ENCODE results near the gene C20orf141. TPM values are rescaled to one million over a fixed set of nuclear protein-coding genes. Genes with fewer than 3 reads are reported as not detected.

The C20orf141 gene
- total RNA-seq, 2 experiments from 2014 or later: not detected

DNA sequence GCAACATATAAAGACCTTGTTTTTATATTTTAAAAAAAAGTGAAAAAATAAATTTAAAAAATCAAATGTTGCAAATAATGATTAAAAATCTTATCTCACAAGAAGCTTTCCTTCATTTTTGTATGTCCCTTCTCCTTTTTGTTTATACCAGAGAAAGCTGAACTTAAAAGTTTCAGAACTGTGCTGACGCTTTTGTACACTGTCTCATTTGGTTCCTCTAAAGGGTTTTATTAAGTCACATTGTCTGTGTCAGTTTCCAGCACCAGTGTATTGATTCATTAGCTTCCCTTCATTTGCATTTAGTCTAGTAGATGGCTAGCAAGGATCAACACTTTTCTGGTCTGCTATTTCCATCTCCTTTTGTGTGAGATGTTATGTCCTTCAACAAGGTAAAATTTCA is 19.0 kb downstream of the C20orf141 start:
- POLR2A ChIA-PET: no interaction called here
- H3K9me3 Mint-ChIP-seq: no peaks in the 10 kb centered on the region
- no peak for DNase-seq
- no peak overlapping the region for H3K27ac Mint-ChIP-seq
- no peak overlapping the region for H3K4me3 Mint-ChIP-seq
- intact Hi-C loops (cut with micrococcal nuclease): no loop called here
- CTCF ChIA-PET: interaction anchor here (1.2 to 2.0 kb wide), 2 partner anchors 18 to 82 kb away, joined by 3 to 5 read pairs; no protein-coding TSS in a partner anchor
- no peaks in the 10 kb centered on the region for H3K27me3 Mint-ChIP-seq
- H3K4me1 Mint-ChIP-seq (ENCODE audit: low read depth): peaks cover 8% of the 10 kb centered on the region
- peaks cover 12% of the 10 kb centered on the region for H3K36me3 Mint-ChIP-seq

DNA sequence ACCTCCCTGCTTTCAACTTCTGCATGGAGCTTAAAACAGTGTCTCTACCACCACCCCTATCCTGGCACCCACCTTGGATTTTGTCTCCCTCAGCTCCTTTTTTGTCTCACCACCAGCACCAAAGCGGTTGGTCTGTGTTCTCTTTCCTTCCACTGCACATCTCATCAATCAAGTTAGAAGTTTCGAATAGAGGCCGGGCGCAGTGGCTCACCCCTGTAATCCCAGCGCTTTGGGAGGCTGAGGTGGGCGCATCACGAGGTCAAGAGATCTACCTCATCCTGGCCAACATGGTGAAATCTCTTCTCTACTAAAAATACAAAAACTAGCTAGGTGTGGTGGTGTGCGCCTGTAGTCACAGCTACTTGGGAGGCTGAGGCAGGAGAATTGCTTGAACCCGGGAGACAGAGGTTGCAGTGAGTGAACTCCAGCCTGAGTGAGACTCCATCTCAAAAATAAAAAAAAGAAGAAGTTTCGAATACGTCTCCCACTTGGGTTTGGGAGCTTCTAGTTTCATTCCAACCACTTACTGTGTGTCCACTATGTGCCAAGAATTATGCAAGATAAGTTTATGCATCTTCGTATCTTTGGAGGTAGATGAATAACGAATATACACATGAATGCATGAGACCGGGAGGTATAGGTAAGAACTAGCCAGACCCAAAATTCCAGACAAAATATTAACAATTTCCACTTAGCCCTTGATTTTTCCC is 19.8 kb downstream of the C20orf141 start:
- CTCF ChIA-PET: interaction anchor here (1.2 to 2.0 kb wide), 2 partner anchors 17 to 83 kb away, joined by 3 to 5 read pairs; no protein-coding TSS in a partner anchor
- intact Hi-C loops (cut with micrococcal nuclease): no loop called here
- no peak for DNase-seq
- H3K36me3 Mint-ChIP-seq: peaks cover 12% of the 10 kb centered on the region
- H3K27ac Mint-ChIP-seq: no peak overlapping the region
- no peaks in the 10 kb centered on the region for H3K27me3 Mint-ChIP-seq
- no peak overlapping the region for H3K4me3 Mint-ChIP-seq
- H3K4me1 Mint-ChIP-seq (ENCODE audit: low read depth): peaks cover 14% of the 10 kb centered on the region
- POLR2A ChIA-PET: no interaction called here
- no peaks in the 10 kb centered on the region for H3K9me3 Mint-ChIP-seq

DNA sequence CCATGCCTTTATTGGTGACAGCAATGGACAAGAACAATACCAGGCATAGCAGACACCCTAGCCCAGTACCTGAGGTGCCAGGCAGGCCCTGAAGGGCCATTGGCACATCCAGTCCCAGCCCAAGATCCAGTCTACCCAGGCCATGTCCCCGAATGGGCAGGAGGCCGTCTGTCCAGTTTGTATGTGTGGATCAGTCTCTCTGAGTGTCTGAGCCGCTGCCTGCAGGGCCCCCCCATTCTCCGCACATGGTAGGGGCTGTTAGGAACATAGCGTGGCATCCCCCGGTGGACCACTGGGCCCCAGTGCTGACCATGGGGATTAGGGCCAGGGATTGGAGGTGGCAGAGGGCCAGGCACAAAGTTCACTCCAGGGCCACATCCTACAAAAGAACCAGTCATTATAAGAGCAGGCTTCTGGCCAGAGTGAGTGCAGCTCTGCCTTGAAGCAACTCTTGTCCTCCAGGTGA is 20.6 kb downstream of the C20orf141 start:
- ChIA-PET CTCF (no interaction called here), POLR2A (no interaction called here)
- Mint-ChIP-seq H3K27me3 (no peaks in the 10 kb centered on the region), H3K36me3 (peaks cover 12% of the 10 kb centered on the region), H3K27ac (no peak overlapping the region), H3K9me3 (no peaks in the 10 kb centered on the region), H3K4me3 (no peak overlapping the region), H3K4me1 (ENCODE audit: low read depth) (peaks cover 16% of the 10 kb centered on the region)
- intact Hi-C loops (cut with micrococcal nuclease): no loop called here
- DNase-seq: no peak

DNA sequence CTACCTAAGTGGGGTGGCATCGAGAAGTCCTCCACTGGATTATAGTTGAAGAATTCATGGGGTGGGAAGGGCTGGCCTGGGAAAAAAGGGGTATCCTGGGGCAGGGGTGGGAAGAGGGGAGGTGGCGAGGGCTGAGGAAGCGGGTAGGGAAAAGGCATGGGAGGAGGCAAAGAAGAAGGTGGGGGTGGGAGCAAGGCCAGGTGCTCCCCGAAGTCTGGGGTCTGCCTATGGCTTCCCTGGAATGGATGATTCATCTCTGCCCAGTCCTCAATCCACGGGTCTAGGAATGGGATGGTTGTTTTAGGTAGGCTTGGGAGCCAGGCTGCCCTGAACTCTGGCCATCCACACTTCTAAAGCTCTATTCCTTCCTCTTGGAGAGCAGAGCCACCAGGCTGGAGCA is 21.2 kb downstream of the C20orf141 start:
- no peak for DNase-seq
- Mint-ChIP-seq H3K9me3 (no peaks in the 10 kb centered on the region), H3K4me1 (ENCODE audit: low read depth) (peaks cover 16% of the 10 kb centered on the region), H3K4me3 (no peak overlapping the region), H3K27me3 (no peaks in the 10 kb centered on the region), H3K27ac (no peak overlapping the region), H3K36me3 (peaks cover 12% of the 10 kb centered on the region)
- intact Hi-C loops (cut with micrococcal nuclease): no loop called here
- POLR2A ChIA-PET: interaction anchor here (0.6 kb wide), 1 partner anchor 13 kb away, joined by 5 read pairs; no protein-coding TSS in a partner anchor
- CTCF ChIA-PET: no interaction called here

DNA sequence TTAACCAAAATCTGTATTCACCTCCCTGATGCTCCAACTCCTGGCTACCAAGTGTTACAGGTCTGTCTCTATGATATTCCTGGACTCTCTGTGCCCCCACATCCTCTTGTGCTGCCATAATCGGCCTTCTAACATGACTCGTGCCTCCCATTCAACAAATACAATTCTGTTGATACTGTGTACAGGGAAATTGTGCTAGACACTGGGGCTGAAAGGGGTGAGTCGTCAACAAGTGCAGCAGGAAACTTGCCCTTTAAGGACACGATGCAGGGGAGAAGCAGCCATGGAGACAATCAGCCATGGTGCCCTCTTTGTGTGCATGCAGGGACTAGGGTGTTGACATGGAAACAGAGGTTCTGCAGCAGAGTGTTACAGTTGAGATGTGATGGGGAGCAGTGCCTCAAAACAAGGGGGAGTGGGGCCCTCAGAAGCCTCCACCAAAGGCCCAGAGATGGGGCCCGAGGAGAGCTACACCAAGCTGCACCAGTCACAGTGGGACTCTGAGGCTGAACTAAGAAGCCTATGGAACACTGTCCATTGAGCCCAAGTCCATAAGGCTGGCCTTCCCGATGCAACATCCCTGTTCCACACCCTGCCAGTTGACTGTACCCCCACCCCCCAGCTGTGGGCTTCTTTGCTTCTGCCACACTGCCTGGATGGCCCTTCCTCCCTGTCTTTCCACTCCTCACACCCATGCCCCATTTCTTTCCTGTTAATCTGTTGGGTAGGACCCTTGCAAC is 22.6 kb downstream of the C20orf141 start:
- intact Hi-C loops (cut with micrococcal nuclease): no loop called here
- Mint-ChIP-seq H3K36me3 (peaks cover 12% of the 10 kb centered on the region), H3K4me3 (no peak overlapping the region), H3K27me3 (no peaks in the 10 kb centered on the region), H3K4me1 (ENCODE audit: low read depth) (peaks cover 17% of the 10 kb centered on the region), H3K9me3 (no peaks in the 10 kb centered on the region), H3K27ac (no peak overlapping the region)
- DNase-seq: no peak
- POLR2A ChIA-PET: interaction anchor here (0.5 kb wide), 1 partner anchor 38 kb away, joined by 3 read pairs; no protein-coding TSS in a partner anchor
- CTCF ChIA-PET: no interaction called here

DNA sequence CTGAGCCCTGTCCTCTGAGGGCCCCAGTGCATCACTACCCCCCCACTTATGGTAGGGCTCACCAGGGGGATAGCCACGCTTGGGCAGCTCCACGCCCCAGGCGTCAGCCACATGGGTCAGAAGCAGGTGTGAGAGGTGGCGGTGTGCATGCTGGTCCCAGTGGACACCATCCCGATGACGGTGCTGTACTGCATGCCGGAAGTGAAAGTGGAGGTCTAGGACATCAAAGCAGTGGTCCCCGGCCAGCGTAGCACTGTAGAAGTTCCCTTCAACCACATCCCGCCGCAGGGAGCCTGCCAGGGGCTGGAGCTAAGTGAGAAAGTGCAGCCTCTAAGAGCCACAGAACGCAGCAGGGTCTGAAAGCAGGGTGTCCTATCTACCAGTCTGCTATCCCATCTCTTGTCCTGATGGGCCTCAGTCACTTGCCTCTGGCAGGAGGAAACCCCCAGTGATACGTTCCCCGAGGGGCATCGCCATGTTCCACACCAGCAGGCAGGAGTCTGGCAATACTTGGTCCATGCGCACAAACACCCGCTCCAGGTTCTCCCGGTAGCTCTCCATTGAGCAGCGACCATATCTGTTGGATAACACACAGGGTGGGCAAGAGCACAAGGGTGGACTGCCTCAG is 23.5 kb downstream of the C20orf141 start:
- intact Hi-C loops (cut with micrococcal nuclease): no loop called here
- POLR2A ChIA-PET: interaction anchor here (0.5 kb wide), 1 partner anchor 39 kb away, joined by 3 read pairs; no protein-coding TSS in a partner anchor

DNA sequence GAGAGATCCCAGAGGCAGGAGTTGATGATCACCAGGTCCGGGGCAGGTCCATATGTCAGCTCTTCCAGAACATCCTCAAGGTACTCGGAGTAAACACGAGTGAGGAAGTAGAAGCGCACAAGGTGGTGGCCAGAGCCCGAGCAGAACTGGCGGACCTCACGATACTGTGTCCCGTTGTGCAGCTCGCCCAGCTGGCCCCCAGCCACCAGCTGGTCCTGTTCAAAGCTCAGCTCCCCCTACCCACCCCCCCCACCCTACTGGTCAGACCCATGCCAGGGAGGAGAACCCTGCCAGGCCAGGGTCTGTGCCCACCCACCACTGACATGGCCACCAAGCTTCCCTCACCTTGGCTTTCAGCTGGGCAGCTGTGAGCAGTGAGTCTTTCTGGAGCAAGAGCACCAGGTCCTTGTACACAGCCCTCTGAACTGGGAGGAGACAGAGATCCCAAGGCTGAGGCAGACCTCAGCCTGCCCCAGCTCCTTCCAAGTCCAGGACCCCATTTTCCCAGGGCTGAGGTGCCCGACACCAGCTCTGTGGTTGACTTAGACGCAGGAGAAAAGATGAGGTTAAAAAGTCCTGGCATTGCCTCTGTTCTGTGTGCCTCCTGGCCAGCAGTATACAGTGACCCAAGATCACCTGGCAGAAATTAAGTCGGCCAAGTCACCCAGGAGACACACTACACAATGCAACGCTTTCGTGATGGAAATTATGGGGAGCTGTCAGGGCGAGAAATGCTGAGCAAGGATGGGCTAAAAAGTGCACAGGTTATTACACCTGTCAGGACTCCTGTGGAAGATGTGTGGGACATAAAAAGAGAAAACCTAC is 24.3 kb downstream of the C20orf141 start:
- Mint-ChIP-seq H3K9me3 (no peaks in the 10 kb centered on the region), H3K36me3 (peaks cover 12% of the 10 kb centered on the region), H3K4me3 (peak overlapping the region; percentile 60), H3K4me1 (ENCODE audit: low read depth) (peaks cover 24% of the 10 kb centered on the region), H3K27ac (peak overlapping the region; percentile 59), H3K27me3 (no peaks in the 10 kb centered on the region)
- DNase-seq: no peak
- POLR2A ChIA-PET: interaction anchor here (2.2 kb wide), 1 partner anchor 7 kb away, joined by 4 read pairs; no protein-coding TSS in a partner anchor
- intact Hi-C loops (cut with micrococcal nuclease): no loop called here
- CTCF ChIA-PET: interaction anchor here (0.6 kb wide), 1 partner anchor 165 kb away, joined by 3 read pairs; no protein-coding TSS in a partner anchor

More for the DNA sequence above, 23.5 kb downstream of the C20orf141 start:
- H3K27ac Mint-ChIP-seq: no peak overlapping the region
- H3K4me3 Mint-ChIP-seq: no peak overlapping the region
- H3K4me1 Mint-ChIP-seq (ENCODE audit: low read depth): peaks cover 17% of the 10 kb centered on the region
- no peak for DNase-seq
- CTCF ChIA-PET: interaction anchor here (0.6 kb wide), 1 partner anchor 165 kb away, joined by 3 read pairs; no protein-coding TSS in a partner anchor
- H3K27me3 Mint-ChIP-seq: no peaks in the 10 kb centered on the region
- peaks cover 12% of the 10 kb centered on the region for H3K36me3 Mint-ChIP-seq
- no peaks in the 10 kb centered on the region for H3K9me3 Mint-ChIP-seq

DNA sequence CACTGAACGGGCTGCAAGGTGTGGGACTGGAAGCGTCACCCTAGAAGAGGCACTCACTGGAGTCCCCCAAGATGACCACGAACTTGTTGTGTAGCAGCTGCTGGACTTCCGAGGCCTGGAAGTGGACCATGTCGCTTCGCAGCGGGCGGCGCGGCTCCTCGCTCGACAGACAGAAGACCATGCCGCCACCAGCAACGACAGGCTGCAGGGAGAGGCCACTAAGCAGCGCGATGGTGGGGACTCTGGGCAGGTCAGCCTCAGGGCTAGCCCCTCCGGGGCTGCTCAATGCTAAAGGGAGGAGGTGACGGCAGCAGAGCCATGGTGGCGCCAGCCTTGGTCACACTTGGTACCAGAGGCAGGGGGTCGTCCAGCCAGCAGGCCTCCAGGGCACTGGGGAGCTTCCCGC is 24.9 kb downstream of the C20orf141 start:
- no peaks in the 10 kb centered on the region for H3K9me3 Mint-ChIP-seq
- peaks cover 7% of the 10 kb centered on the region for H3K36me3 Mint-ChIP-seq
- CTCF ChIA-PET: no interaction called here
- POLR2A ChIA-PET: interaction anchor here (0.7 to 2.2 kb wide), 3 partner anchors 7 to 147 kb away, joined by 3 to 4 read pairs (median 4); partner anchors contain the start of gene PTPRA
- intact Hi-C loops (cut with micrococcal nuclease): loop anchor here (1.0 kb wide), 1 partner anchor 33 kb away; no protein-coding TSS in a partner anchor
- no peak for DNase-seq
- H3K27me3 Mint-ChIP-seq: no peaks in the 10 kb centered on the region
- H3K27ac Mint-ChIP-seq: peak overlapping the region; percentile 59
- H3K4me1 Mint-ChIP-seq (ENCODE audit: low read depth): peaks cover 31% of the 10 kb centered on the region
- peak overlapping the region; percentile 60 for H3K4me3 Mint-ChIP-seq

DNA sequence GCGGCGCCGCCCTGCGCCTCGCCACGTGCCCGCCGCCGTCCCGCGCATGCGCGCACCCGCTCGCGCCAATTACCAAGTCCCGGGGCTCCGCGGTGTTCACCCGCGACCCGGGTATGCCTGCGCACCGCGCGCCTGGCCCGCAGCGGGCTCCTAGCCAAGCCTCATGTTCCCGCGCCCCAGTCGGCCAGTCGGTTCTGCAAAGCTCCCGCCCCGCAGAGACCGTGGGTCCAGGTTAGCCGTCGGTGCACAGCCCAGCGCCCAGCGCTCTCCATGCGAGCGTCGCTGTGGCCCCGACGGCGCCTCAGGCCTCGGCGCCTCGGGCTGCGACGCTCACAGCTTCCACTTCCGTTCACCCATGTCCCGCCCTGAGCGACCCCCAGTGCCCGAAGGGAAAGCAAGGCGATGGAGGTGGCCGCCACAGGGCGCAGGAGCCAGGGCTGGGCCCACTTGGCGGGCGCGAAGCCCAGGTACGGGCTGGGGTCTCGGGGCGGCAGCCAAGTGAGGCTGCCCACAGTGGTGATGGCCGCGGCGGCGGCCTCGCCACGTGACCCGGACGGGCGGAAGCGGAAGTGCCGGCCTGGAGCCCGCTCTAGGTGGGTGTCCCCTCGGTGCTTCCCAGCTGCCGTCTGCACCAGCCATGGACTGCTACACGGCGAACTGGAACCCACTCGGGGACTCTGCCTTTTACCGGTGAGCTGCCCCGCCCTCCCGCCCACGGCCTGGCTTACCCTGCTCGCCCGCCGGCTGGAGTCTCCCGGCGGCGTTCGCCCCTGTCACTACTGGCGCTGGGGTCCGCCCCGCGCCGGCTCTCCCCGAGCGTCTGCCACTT is 25.6 kb downstream of the C20orf141 start, which contains the start of the genes PCED1A and VPS16:
Gene PCED1A, minus strand, starts transcription at position 518 of the 829 bp plus-strand sequence. CDS start 743 bp downstream, outside the sequence.
Gene VPS16, plus strand, starts transcription at position 608 of the 829 bp plus-strand sequence. Its CDS starts 30 bp downstream, at position 638.
- ChIA-PET CTCF (interaction anchor here (1.0 kb wide), 1 partner anchor 87 kb away, joined by 3 read pairs; no protein-coding TSS in a partner anchor), POLR2A (interaction anchor here (0.7 to 2.2 kb wide), 4 partner anchors 8 to 146 kb away, joined by 3 to 4 read pairs (median 4); partner anchors contain the start of gene PTPRA)

DNA sequence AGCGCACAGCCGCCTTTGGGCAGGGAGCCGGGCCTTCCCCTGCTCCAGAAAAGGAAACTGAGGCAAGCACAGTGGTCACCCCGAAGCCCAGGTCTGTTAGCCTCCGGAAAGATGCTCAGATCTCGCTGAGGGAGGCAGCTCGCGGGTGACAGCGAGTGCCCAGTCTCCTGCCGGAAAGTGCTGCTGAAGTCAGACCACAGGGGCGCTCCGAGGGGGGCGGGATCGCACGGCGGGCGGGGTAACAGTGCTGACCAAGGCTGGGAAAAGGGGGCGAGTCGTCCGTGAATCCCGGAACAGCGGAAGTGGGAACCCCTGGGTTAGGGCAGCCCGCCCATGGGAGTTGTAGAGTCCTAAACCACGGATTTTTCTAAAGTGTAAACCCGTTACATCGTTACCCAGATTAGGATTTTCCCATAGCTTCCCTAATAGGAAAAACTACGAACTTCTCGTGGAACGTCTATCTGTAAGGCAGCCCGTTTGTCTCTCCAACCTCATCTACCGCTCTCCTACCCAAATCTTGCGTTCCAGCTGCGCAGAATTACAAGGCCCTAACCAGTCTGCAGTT is 26.3 kb downstream of the C20orf141 start:
- H3K4me3 Mint-ChIP-seq: peak overlapping the region; percentile 84
- DNase-seq: peak; percentile 65
- H3K4me1 Mint-ChIP-seq (ENCODE audit: low read depth): peaks cover 40% of the 10 kb centered on the region
- H3K36me3 Mint-ChIP-seq: no peaks in the 10 kb centered on the region
- ChIA-PET CTCF (interaction anchor here (0.9 to 1.0 kb wide), 2 partner anchors 88 to 160 kb away, joined by 3 read pairs; no protein-coding TSS in a partner anchor), POLR2A (interaction anchor here (0.8 to 2.2 kb wide), 2 partner anchors 9 to 11 kb away, joined by 3 to 4 read pairs; no protein-coding TSS in a partner anchor)
- intact Hi-C loops (cut with micrococcal nuclease): loop anchor here (1.0 kb wide), 1 partner anchor 31 kb away; no protein-coding TSS in a partner anchor
- no peaks in the 10 kb centered on the region for H3K27me3 Mint-ChIP-seq
- no peaks in the 10 kb centered on the region for H3K9me3 Mint-ChIP-seq
- peak overlapping the region; percentile 81 for H3K27ac Mint-ChIP-seq

More for the DNA sequence above, 25.6 kb downstream of the C20orf141 start, which contains the start of the genes PCED1A and VPS16:
- H3K4me1 Mint-ChIP-seq (ENCODE audit: low read depth): peaks cover 36% of the 10 kb centered on the region
- H3K4me3 Mint-ChIP-seq: peak within 1 kb of the TSS; percentile 84
- H3K27ac Mint-ChIP-seq: peak within 1 kb of the TSS; percentile 85
- H3K9me3 Mint-ChIP-seq: no peaks in the 10 kb centered on the region
- no peaks in the 10 kb centered on the region for H3K27me3 Mint-ChIP-seq
- peak; percentile 92 for DNase-seq
- intact Hi-C loops (cut with micrococcal nuclease): loop anchor here (1.0 kb wide), 1 partner anchor 32 kb away; no protein-coding TSS in a partner anchor
- H3K36me3 Mint-ChIP-seq: peaks cover under 1% of the 10 kb centered on the region
